ENCODE measurements around the gene ABL2.
"Not testable (repeated sequence)": the region's sequence is repeated elsewhere in the genome, so short reads cannot be mapped to it uniquely, and the experiment has no call there.

Gene ABL2

GRCh38 chr1:179217943-179218507 is 11.5 kb downstream of the ABL2 start:
- peak; percentile 15 for DNase-seq (ENCODE audit: low read depth, low spot score)

GRCh38 chr1:179213317-179213716 is 16.2 kb downstream of the ABL2 start:
- DNase-seq (ENCODE audit: low read depth, low spot score), result not testable (repeated sequence)

- no peak for DNase-seq (ENCODE audit: low read depth, low spot score)
Observed at GRCh38 chr1:179208681-179209477, 20.6 kb downstream of the ABL2 start.

GRCh38 chr1:179206812-179207211 is 22.7 kb downstream of the ABL2 start:
- DNase-seq (ENCODE audit: low read depth, low spot score), result no peak

- no peak for DNase-seq (ENCODE audit: low read depth, low spot score)
Observed at GRCh38 chr1:179205284-179205683, 24.2 kb downstream of the ABL2 start.

GRCh38 chr1:179202161-179202560 is 27.3 kb downstream of the ABL2 start:
- no peak for DNase-seq (ENCODE audit: low read depth, low spot score)

GRCh38 chr1:179200586-179200985 is 28.9 kb downstream of the ABL2 start:
- no peak for DNase-seq (ENCODE audit: low read depth, low spot score)

- no peak for DNase-seq (ENCODE audit: low read depth, low spot score)
Observed at GRCh38 chr1:179197690-179198297, 31.7 kb downstream of the ABL2 start.

- not testable (repeated sequence) for DNase-seq (ENCODE audit: low read depth, low spot score)
Observed at GRCh38 chr1:179195857-179196256, 33.6 kb downstream of the ABL2 start.

- DNase-seq (ENCODE audit: low read depth, low spot score), result no peak
Observed at GRCh38 chr1:179195376-179195775, 34.1 kb downstream of the ABL2 start.

- no peak for DNase-seq (ENCODE audit: low read depth, low spot score)
Observed at GRCh38 chr1:179194068-179194537, 35.4 kb downstream of the ABL2 start.

GRCh38 chr1:179190861-179191260 is 38.6 kb downstream of the ABL2 start:
- DNase-seq (ENCODE audit: low read depth, low spot score), result no peak

- no peak for DNase-seq (ENCODE audit: low read depth, low spot score)
Observed at GRCh38 chr1:179187735-179188471, 41.6 kb downstream of the ABL2 start.

- no peak for DNase-seq (ENCODE audit: low read depth, low spot score)
Observed at GRCh38 chr1:179187043-179187442, 42.4 kb downstream of the ABL2 start.

- DNase-seq (ENCODE audit: low read depth, low spot score), result no peak
Observed at GRCh38 chr1:179184403-179184802, 45.1 kb downstream of the ABL2 start.

- DNase-seq (ENCODE audit: low read depth, low spot score), result no peak
Observed at GRCh38 chr1:179183857-179184256, 45.6 kb downstream of the ABL2 start.

GRCh38 chr1:179178950-179179349 is 50.5 kb downstream of the ABL2 start:
- peak; percentile 52 for DNase-seq (ENCODE audit: low read depth, low spot score)

- no peak for DNase-seq (ENCODE audit: low read depth, low spot score)
Observed at GRCh38 chr1:179178183-179178582, 51.3 kb downstream of the ABL2 start.

GRCh38 chr1:179177615-179178014 is 51.9 kb downstream of the ABL2 start:
- no peak for DNase-seq (ENCODE audit: low read depth, low spot score)

GRCh38 chr1:179177182-179177581 is 52.3 kb downstream of the ABL2 start:
- peak; percentile 88 for DNase-seq (ENCODE audit: low read depth, low spot score)

GRCh38 chr1:179175011-179175841 is 54.3 kb downstream of the ABL2 start:
- DNase-seq (ENCODE audit: low read depth, low spot score), result peak; percentile 67
